ENCODE measurements around the gene ZNF365. TPM values are rescaled to one million over a fixed set of nuclear protein-coding genes. Genes with fewer than 3 reads are reported as not detected.

ZNF365 gene
- total RNA-seq, 1 experiment from 2014 or later, result 0.59 TPM

DNA sequence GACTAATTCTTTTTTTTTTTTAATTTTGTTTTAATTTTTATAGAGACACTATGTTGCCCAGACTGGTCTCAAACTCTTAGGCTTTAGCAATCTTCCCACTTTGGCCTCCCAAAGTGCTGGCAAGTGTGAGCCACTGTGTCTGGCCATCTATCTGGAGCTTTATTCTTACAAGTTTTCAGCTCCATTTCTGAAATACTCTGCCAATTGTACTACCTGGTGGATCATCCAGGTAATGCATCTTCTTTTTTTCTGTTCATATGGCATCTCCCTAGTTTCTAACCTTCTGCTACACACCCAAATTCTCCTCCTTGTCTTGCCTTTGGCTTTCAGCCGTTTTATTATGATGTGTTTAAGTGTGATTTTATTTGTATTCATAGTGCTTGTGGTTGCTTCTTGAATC is 40.2 kb downstream of the ZNF365 start:
- Mint-ChIP-seq H3K36me3 (peaks cover 5% of the 10 kb centered on the region), H3K27me3 (ENCODE audit: low read depth) (peaks cover 2% of the 10 kb centered on the region; the same call in 1 of the 2 replicates), H3K27ac (no peak overlapping the region), H3K9me3 (peaks cover 27% of the 10 kb centered on the region), H3K4me1 (peaks cover 7% of the 10 kb centered on the region), H3K4me3 (no peak overlapping the region)
- TF ChIP-seq ZNF671 (CRISPR knock-in tag; IDR thresholded peaks at IDR 0.05) (no peak), ATF2 (CRISPR knock-in tag; IDR thresholded peaks at IDR 0.05; ENCODE audit: borderline replicate concordance, low read depth) (no peak), ZNF396 (CRISPR knock-in tag; IDR thresholded peaks at IDR 0.05; ENCODE audit: borderline replicate concordance) (no peak), NR1H2 (CRISPR knock-in tag; IDR thresholded peaks at IDR 0.05) (no peak), RORB (CRISPR knock-in tag; IDR thresholded peaks at IDR 0.05) (no peak), SP1 (CRISPR knock-in tag; conservative IDR thresholded peaks at IDR 0.05) (no peak), ZNF219 (CRISPR knock-in tag; IDR thresholded peaks at IDR 0.05; ENCODE audit: borderline replicate concordance) (no peak), E2F5 (CRISPR knock-in tag; IDR thresholded peaks at IDR 0.05) (no peak), PRRX2 (CRISPR knock-in tag; IDR thresholded peaks at IDR 0.05) (no peak), FOXP1 (CRISPR knock-in tag; IDR thresholded peaks at IDR 0.05; ENCODE audit: borderline replicate concordance) (no peak), MYBL2 (CRISPR knock-in tag; IDR thresholded peaks at IDR 0.05) (no peak), ZBTB43 (CRISPR knock-in tag; IDR thresholded peaks at IDR 0.05) (no peak)
- TF ChIP-seq, protein P1, sequence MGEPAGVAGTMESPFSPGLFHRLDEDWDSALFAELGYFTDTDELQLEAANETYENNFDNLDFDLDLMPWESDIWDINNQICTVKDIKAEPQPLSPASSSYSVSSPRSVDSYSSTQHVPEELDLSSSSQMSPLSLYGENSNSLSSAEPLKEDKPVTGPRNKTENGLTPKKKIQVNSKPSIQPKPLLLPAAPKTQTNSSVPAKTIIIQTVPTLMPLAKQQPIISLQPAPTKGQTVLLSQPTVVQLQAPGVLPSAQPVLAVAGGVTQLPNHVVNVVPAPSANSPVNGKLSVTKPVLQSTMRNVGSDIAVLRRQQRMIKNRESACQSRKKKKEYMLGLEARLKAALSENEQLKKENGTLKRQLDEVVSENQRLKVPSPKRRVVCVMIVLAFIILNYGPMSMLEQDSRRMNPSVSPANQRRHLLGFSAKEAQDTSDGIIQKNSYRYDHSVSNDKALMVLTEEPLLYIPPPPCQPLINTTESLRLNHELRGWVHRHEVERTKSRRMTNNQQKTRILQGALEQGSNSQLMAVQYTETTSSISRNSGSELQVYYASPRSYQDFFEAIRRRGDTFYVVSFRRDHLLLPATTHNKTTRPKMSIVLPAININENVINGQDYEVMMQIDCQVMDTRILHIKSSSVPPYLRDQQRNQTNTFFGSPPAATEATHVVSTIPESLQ (CRISPR knock-in tag; IDR thresholded peaks at IDR 0.05), result no peak
- TF ChIP-seq, protein P2, sequence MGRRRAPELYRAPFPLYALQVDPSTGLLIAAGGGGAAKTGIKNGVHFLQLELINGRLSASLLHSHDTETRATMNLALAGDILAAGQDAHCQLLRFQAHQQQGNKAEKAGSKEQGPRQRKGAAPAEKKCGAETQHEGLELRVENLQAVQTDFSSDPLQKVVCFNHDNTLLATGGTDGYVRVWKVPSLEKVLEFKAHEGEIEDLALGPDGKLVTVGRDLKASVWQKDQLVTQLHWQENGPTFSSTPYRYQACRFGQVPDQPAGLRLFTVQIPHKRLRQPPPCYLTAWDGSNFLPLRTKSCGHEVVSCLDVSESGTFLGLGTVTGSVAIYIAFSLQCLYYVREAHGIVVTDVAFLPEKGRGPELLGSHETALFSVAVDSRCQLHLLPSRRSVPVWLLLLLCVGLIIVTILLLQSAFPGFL (CRISPR knock-in tag; IDR thresholded peaks at IDR 0.05; ENCODE audit: borderline replicate concordance), result no peak
- TF ChIP-seq, protein P3, sequence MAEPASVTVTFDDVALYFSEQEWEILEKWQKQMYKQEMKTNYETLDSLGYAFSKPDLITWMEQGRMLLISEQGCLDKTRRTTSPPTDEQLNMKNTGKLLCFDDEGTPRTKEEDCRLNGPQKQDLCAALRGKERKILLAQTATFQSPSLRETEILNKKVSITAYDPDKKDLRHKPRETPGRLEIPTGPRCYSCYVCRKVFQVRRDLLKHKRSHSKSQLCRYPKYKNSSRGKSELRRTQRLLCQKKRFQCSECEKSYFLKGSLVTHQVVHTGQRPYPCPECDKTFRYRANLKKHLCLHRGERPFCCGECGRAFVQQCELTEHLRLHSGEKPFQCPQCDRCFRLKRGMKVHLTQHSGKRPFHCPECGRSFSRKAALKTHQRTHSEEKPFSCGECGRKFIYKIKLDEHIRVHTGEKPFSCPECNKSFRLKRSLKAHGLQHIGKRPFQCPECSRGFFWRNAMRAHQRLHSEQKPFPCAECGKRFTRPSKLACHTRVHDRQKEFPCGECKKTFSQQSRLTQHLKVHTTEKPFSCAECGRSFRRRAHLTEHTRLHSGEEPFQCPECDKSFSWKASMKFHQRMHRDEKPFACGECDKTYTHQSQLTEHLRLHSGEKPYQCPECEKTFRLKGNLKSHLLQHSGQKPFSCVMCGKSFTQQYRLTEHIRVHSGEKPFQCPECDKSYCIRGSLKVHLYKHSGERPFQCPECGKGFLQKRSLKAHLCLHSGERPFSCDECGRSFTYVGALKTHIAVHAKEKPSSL (CRISPR knock-in tag; conservative IDR thresholded peaks at IDR 0.05), result no peak
- DNase-seq (ENCODE audit: low spot score), result no peak
- CTCF ChIA-PET, result interaction anchor here (0.6 to 1.4 kb wide), 12 partner anchors 9 to 389 kb away, joined by 3 to 6 read pairs (median 4); partner anchors contain the start of gene RTKN2
- peak; percentile 48; the same call in 1 of the 2 replicates for ATAC-seq
- POLR2A ChIA-PET, result no interaction called here

GRCh38 chr10:62422068-62422590 is 48.0 kb downstream of the ZNF365 start:
- no peak overlapping the region for H3K27ac Mint-ChIP-seq
- H3K4me3 Mint-ChIP-seq, result no peak overlapping the region
- peaks cover 2% of the 10 kb centered on the region; the same call in 1 of the 2 replicates for H3K4me1 Mint-ChIP-seq
- ATAC-seq, result no peak
- DNase-seq (ENCODE audit: low spot score), result no peak
- peaks cover 47% of the 10 kb centered on the region for H3K27me3 Mint-ChIP-seq (ENCODE audit: low read depth)
- H3K36me3 Mint-ChIP-seq, result no peaks in the 10 kb centered on the region
- no peak for TF ChIP-seq NR1H2 (CRISPR knock-in tag; IDR thresholded peaks at IDR 0.05)
- POLR2A ChIA-PET, result no interaction called here
- no peaks in the 10 kb centered on the region for H3K9me3 Mint-ChIP-seq
- CTCF ChIA-PET, result interaction anchor here (0.6 kb wide), 1 partner anchor 16 kb away, joined by 3 read pairs; no protein-coding TSS in a partner anchor

All from WTC11 (cell line).